Activated T-cell treated with anti-CD3 and anti-CD28 coated beads, Interleukin-2, amount 50 U/mL, for 1 hour (primary cell): ENCODE measurements around the gene APLP2.
"Not testable (repeated sequence)": the region's sequence is repeated elsewhere in the genome, so short reads cannot be mapped to it uniquely, and the experiment has no call there.

Experiments used
- DNase-seq: peaks from one replicate; pipeline ENCODE4 v3.0.0-alpha.2; 2020

Gene APLP2

DNA sequence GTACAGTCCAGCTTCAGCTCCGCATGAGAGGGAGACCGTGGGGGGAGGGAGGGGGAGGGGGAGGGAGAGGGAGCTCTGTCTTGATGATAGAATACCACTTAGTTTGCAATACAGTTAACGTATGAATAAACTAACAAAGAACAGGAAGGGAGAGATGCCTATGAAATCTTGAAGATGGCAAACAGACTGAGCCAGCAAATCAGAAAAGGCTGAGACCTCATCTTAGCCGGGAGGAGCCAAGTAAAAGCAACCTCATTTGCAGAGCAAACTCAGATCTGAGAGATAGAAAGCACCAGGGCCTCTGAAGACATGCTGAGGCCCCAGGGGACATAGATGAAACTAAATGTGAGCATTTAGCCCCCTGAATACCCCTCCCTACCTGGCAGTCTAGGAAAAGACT lies 23.0 kb downstream of the APLP2 start:
- no peak for DNase-seq

DNA sequence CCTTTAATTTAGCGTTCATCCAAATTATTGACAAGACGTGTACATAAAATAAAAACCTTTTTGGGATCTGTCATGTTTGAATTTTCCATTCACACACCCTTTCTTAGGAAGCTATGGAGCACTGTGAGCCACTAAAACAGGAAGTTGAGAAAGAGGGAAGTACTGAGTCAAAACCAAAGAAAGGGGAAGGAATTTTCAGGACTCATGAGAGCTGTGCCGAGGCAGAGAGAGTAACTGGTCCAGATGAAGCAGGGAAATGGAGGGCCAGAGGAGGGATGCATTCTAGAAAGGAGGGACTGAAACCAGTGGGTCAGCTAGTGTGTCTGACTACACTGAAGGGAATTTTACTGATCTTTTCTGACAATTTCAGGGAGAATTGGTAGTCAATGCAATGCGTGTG lies 24.9 kb downstream of the APLP2 start:
- DNase-seq = no peak

GRCh38 chr11:130095326-130095725 lies 25.6 kb downstream of the APLP2 start:
- DNase-seq = no peak

DNA sequence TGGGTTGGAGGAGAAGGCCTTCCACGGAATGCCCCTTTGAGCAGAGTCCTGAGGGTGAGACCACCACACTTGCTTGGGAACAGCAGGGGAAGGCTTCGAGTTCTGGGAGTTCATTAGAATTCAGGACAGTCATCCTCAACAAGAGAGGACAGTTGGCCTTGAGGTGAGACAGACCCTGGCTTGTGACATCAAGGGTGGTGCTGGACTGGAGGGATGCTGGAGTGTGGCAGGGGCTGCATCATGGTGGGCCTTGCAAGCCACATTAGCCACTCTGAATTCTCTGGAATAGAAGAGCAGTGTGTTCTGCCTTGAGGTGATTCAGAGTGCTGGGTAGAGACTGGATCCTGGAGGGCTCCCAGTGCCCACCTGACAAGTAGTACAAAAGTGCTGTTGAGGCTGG lies 26.3 kb downstream of the APLP2 start:
- no peak for DNase-seq

- no peak for DNase-seq
These were observed 27.1 kb downstream of the APLP2 start for GRCh38 chr11:130096823-130097222.

DNA sequence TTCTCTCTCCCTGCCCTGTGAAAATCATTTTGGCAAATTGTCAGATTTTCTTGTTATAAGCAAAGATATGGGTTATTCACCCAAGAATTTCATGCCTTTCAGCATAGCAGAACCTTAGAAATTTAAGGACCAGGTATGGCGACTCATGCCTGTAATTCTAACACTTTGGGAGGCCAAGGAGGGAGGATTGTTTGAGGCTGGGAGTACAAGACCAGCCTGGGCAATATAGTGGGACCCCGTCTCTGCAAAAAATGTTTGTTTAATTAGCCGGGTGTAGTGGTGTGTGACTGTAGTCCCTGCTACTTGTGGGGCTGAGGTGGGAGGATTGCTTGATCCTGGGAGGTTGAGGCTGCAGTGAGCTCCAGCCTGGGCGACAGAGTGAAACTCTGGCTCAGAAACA lies 27.6 kb downstream of the APLP2 start:
- no peak for DNase-seq

- no peak for DNase-seq
These were observed 29.7 kb downstream of the APLP2 start for GRCh38 chr11:130099356-130099755.

DNA sequence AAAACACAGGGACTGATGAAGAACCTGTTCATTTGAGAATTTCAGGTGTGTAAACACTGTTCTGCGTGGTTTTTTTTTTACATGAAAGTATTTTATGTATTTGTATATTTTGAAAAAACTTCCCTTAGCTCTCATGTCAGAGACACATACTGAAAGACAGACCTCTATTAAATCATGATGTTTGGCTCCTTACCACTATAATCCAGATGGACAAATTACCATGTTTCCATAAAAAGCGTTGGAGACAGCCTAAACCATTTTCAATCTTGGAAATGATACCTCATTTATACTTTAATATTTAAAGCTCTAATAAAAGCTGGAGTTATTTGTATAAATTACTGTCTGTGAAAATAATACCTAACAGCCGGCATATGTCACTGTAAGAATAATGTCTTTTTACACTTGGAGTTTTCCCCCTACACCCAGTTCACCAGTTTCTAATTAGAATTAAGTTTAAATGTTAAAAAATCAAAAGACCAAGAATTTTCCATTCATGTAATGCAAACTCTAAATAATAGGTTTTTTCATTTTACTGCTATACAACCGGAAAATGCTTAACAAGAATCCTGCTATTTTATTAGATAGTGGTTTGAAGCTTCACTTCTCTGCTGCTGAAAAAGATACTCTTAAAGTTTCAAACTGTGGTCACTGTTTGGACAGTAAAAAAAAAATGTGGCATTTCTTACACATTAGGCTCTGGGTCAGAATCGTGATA lies 30.8 kb downstream of the APLP2 start:
- DNase-seq = no peak

DNA sequence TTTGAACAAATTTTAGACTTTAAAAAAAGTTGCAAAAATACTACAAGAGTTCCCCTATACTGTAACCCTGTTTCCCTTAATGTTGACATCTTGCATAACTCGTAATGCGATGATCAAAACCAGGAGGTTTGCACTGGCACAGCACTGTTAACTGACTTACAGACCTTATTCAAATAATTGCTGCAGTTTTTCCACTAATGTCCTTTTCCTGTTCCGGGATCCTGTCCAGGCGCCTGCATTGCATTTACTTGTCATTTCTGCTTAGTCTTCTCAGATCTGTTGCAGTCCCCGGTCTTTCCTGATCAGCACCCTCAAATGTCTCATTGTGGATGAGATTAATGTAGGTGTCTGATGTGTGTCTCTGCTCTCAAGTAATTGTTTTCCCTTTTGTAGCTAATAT lies 32.0 kb downstream of the APLP2 start:
- DNase-seq = no peak

- DNase-seq = no peak
These were observed 32.9 kb downstream of the APLP2 start for GRCh38 chr11:130102301-130103249.

GRCh38 chr11:130103296-130103814 lies 33.7 kb downstream of the APLP2 start:
- DNase-seq = no peak

DNA sequence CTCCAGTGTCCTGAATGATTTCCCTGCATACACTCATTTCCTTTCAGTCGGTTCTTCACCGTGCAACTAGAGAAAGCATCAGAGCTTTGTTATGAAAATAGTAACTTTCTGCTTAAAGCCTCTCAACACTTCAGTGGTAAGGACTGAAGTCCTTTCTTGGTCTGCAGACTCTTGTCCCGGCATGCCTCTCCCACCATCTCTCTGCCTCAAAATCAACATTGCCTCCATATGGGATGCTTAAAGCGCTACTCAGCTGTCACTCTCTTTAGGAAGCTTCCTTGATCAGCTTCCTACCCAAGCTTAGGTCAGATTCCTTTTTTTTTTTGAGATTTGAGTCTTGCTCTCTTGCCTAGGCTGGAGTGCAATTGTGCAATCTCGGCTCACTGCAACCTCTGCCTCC lies 36.7 kb downstream of the APLP2 start:
- no peak for DNase-seq

GRCh38 chr11:130108671-130109070 lies 39.0 kb downstream of the APLP2 start:
- DNase-seq = not testable (repeated sequence)

DNA sequence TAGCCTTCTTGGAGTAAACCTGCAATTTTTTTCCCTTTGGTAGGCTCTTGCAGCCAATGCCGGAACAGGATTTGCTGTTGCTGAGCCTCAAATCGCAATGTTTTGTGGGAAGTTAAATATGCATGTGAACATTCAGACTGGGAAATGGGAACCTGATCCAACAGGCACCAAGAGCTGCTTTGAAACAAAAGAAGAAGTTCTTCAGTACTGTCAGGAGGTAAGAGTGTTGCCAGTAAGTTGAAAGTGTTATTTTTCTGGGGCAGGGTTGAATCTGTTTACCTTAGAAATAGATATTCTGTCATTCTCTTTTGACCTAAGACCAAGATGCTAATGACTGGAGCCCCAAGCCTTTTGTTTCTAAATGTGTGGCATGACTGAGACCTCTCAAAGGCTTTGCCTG lies 39.7 kb downstream of the APLP2 start:
- DNase-seq = no peak

DNA sequence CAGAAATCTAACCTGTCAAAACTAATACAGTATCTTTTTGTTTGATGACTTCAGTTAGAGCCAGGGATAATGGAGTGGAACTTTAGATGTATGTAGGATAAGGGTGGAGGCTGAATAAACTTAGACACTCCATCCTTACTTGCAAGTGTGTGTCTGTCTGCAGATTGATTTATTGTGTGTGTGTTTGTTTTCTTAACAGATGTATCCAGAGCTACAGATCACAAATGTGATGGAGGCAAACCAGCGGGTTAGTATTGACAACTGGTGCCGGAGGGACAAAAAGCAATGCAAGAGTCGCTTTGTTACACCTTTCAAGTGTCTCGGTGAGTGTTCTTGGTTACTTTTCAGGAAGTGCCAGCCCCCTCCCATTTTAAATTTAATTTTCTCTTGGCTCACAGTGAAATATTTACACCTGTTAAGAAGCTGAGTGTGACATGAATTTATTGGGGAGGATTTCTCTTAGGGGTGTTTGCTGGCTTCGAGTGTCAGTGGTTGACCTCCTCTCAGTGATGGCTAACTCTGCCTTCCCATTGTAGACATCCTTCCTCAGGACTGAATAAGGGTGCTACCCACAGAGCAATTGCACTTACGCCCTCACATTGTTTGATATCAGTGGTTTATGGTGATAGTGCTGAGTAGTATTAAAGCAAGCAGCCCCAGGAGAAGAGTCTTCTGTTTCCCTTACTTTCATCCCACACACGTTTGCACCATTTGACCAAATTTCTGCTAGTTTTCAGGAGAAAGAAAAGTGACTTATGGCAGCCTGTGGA lies 40.8 kb downstream of the APLP2 start:
- DNase-seq = no peak

DNA sequence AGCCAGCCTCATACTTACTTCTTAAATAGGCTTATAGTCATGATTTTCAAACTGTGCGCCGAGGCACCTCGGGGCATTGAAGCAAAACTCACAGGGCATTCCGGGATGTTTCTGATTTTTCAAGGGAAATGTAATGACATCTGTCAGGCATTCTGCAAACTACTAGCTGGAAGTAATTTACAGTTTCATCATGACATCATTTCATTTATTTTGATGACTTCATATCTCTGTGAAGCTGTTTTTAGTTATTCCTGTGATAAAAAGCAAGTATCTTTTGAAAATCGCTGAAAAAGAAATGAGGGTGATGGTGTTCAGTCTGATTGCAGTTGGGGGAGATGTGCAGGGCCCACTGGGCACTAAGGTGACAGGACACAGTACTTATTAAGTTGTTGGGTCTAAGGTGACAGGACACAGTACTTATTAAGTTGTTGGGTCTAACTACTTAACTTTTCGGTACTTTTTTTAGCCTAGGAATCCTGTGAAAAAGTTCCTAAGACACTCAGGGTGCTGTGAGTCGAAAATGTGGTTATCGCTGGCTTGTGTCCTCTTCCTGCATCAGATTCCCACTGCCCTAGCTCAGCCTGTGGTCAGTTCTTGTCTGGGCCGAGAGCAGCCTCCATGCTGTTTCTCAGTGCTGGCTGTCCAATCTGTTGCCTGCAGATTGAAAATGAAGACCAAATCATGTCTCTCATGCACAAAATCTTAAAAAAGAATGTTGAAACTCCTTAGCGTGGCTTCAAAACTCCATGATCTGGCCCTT lies 42.6 kb downstream of the APLP2 start:
- no peak for DNase-seq

DNA sequence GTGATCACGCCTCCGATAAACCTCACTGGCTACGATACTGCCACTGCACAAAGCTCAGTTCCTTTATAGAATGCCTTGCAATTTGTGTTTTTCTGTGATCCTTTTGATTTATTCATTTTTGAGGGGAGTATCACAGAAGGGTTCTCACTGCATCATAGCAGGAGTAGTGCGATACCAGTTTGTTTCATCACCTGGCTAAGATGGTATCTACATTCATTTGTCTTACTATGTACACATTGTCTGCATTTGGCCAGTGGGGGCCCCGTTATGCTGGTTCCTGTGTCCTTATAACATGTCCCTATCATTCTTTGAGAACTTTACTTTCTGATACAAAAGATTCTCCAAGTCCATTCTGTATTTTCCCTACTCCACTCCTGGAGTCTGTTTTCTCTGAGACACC lies 44.6 kb downstream of the APLP2 start:
- no peak for DNase-seq

- no peak for DNase-seq
These were observed 45.0 kb downstream of the APLP2 start for GRCh38 chr11:130114726-130115125.

GRCh38 chr11:130115218-130115617 lies 45.5 kb downstream of the APLP2 start:
- no peak for DNase-seq

GRCh38 chr11:130118165-130118564 lies 48.5 kb downstream of the APLP2 start:
- no peak for DNase-seq

DNA sequence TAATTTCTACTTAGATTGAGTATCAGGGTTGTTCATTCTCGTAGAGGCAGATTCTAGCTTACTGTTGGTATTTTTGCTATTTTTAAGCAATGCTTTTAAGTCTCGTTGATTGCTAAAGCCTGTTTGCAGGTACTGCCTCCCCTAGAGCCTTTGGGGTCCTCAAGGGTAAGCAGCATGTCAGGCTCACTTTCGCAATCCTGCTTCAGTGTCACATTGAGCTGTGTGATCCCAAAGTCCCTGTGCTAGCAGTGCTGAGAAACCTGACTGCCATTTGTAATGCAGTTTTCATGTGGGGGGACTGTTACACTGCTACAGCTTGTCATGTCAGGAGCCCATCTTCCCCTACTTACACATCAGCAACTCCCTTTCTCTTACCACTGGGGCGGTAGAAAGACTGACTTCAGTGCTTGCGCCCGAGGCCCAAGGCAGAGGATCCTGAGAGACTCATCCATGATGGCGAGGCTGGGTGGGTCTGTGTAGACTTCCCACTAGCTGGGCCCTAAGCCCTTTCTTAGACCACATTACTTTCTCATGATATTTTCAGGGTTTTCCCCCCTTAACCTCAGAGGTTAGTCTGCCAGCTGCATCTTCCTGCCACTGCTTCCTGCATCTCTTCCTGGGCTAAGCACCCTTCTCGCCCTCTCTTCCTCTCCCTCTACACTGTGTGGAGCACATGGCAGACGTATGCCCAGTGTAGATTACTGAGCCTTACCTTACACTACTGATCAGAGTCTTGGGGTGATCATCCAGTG lies 49.1 kb downstream of the APLP2 start:
- DNase-seq = peak; percentile 24

GRCh38 chr11:130120045-130120444 lies 50.4 kb downstream of the APLP2 start:
- no peak for DNase-seq
